HepG2 (cell line): Measurements from ENCODE around the gene EIF4H. TPM values are rescaled to one million over a fixed set of nuclear protein-coding genes. Genes with fewer than 3 reads are reported as not detected.

Experiments
- AHDC1 ChIP-seq: sonication (generic); formaldehyde crosslinking; IDR thresholded peaks from 2 replicates; pipeline ENCODE4 v1.5.1; 2020; ENCODE audit warnings: mild to moderate bottlenecking, missing genetic modification reagents, borderline replicate concordance
- GLI4 ChIP-seq: sonication (generic); formaldehyde crosslinking; IDR thresholded peaks from 2 replicates; pipeline ENCODE4 v1.5.1; 2020; ENCODE audit warnings: missing genetic modification reagents, mild to moderate bottlenecking, moderate library complexity, borderline replicate concordance
- KDM1A ChIP-seq: IDR thresholded peaks from 2 replicates; pipeline ENCODE4 v1.6.1; 2016; ENCODE audit warnings: missing compliant biosample characterization
- TRAFD1 ChIP-seq: sonication (generic); formaldehyde crosslinking; IDR thresholded peaks from 2 replicates; pipeline ENCODE4 v1.5.1; 2020; ENCODE audit warnings: missing genetic modification reagents, mild to moderate bottlenecking, borderline replicate concordance
- ZBTB3 ChIP-seq: sonication (generic); formaldehyde crosslinking; IDR thresholded peaks from 2 replicates; pipeline ENCODE4 v1.4.0; 2020; ENCODE audit warnings: low read depth, mild to moderate bottlenecking, moderate library complexity, missing genetic modification reagents, borderline replicate concordance
- ZNF10 ChIP-seq: sonication (generic); formaldehyde crosslinking; IDR thresholded peaks from 2 replicates; pipeline ENCODE4 v1.4.0; 2020; ENCODE audit warnings: mild to moderate bottlenecking, low read depth, missing genetic modification reagents, borderline replicate concordance
- ZNF670 ChIP-seq: sonication (generic); formaldehyde crosslinking; IDR thresholded peaks from 2 replicates; pipeline ENCODE4 v1.8.0; 2022; ENCODE audit warnings: mild to moderate bottlenecking, missing genetic modification reagents, borderline replicate concordance
- polyA plus RNA-seq, 8 experiments: library from polyadenylated mRNA; depleted of rRNA in 3 of 8; stranded (reverse) in 7 of 8; unstranded in 1 of 8; fragments of >200 nt; fragmentation: Illumina TruSeq in 4 of 8; extraction: Trizol in 4 of 8; gene quantifications; 2 replicates each; pipeline versions ENCODE4 v1.2.1 to v1.2.3, GENCODE V29; 2011 to 2016; ENCODE audit warnings: low read depth in 4 of 8, missing spikeins in 1 of 8, mixed read lengths in 1 of 8; ENCODE audit not compliant: insufficient read depth in 1 of 8
- total RNA-seq, 5 experiments: library from RNA; depleted of rRNA; stranded (reverse); fragments of >200 nt; fragmentation: Illumina TruSeq; extraction: Trizol; gene quantifications; 2 replicates each; pipeline ENCODE4 v1.2.3, GENCODE V29; 2016; ENCODE audit warnings: low read depth in 1 of 5

The EIF4H gene
- total and polyA plus RNA-seq, 2 of the 13 experiments (the other 11 are each of a cell fraction or from before 2014, with no cell fraction given), result 232 to 321 TPM

GRCh38 chr7:74155810-74156395, 18.3 kb upstream of the EIF4H start (continued):
- TF ChIP-seq ZNF10 (no peak), ZBTB3 (CRISPR knock-in tag) (no peak), TRAFD1 (no peak), ZNF670 (CRISPR knock-in tag) (no peak), AHDC1 (CRISPR knock-in tag) (no peak), GLI4 (no peak), KDM1A (CRISPR knock-in tag) (no peak)
